HEK293 (cell line): ENCODE measurements around the gene C5orf15.

Experiments used
- CTCF ChIA-PET: fragments of 350-600 bp; formaldehyde crosslinking; extraction: SDS; loops from one replicate; lab custom pipeline; 2021; ENCODE audit warnings: antibody characterized with exemption; lab: Yijun Ruan, JAX
- POLR2A ChIA-PET: fragments of 300-600 bp; formaldehyde crosslinking; extraction: SDS; loops from one replicate; lab custom pipeline; 2020; ENCODE audit warnings: antibody characterized with exemption, inconsistent platforms; lab: Yijun Ruan, JAX
- H3K27ac ChIP-seq: fragments of 200-500 bp; sonication (Bioruptor generic); 2 replicates; pipeline ENCODE4 v1.5.1; 2014; ENCODE audit warnings: low read depth, low read length, control low read depth, inconsistent platforms; ENCODE audit errors: extremely low read depth
- H3K36me3 ChIP-seq, 2 experiments: fragments of 200-500 bp in 1 of 2; sonication (Bioruptor generic) in 1 of 2; 1 replicate in 1 of 2; 2 replicates in 1 of 2; pipeline ENCODE4 v1.5.1; 2014 to 2017; ENCODE audit warnings: inconsistent platforms in 2 of 2, low read length in 2 of 2; ENCODE audit not compliant: control insufficient read depth in 2 of 2, insufficient read depth in 1 of 2
- H3K4me1 ChIP-seq: fragments of 200-500 bp; sonication (Bioruptor generic); 2 replicates; pipeline ENCODE4 v1.5.1; 2014; ENCODE audit warnings: mild to moderate bottlenecking, low read length, inconsistent platforms; ENCODE audit not compliant: control insufficient read depth, insufficient read depth
- H3K4me3 ChIP-seq: 2 replicates; pipeline ENCODE4 v1.5.1; 2011; ENCODE audit warnings: low read depth, mild to moderate bottlenecking, control low read depth, low read length, moderate library complexity
- H3K9me3 ChIP-seq: fragments of 200-500 bp; sonication (Bioruptor generic); 2 replicates; pipeline ENCODE4 v1.5.1; 2014; ENCODE audit warnings: low read depth, low read length, inconsistent platforms; ENCODE audit not compliant: control insufficient read depth, insufficient read depth
- KLF10 ChIP-seq: fragments of 450-650 bp; IDR thresholded peaks from 2 replicates; pipeline ENCODE4 v1.5.1; 2018; ENCODE audit warnings: missing biosample characterization, mild to moderate bottlenecking, missing genetic modification characterization
- SP3 ChIP-seq: fragments of 450-650 bp; formaldehyde crosslinking; IDR thresholded peaks from 2 replicates; pipeline ENCODE4 v1.5.1; 2016; ENCODE audit warnings: missing biosample characterization, missing genetic modification characterization
- WT1 ChIP-seq: fragments of 450-650 bp; formaldehyde crosslinking; IDR thresholded peaks from 2 replicates; pipeline ENCODE4 v1.5.1; 2016; ENCODE audit warnings: missing biosample characterization, missing genetic modification characterization
- ZNF155 ChIP-seq: fragments of 450-650 bp; formaldehyde crosslinking; IDR thresholded peaks from 2 replicates; pipeline ENCODE4 v1.5.1; 2016; ENCODE audit warnings: missing biosample characterization, missing genetic modification characterization
- ZNF2 ChIP-seq: fragments of 450-650 bp; formaldehyde crosslinking; IDR thresholded peaks from 2 replicates; pipeline ENCODE4 v1.5.1; 2016; ENCODE audit warnings: missing biosample characterization, missing genetic modification characterization
- ZNF214 ChIP-seq: fragments of 450-650 bp; formaldehyde crosslinking; IDR thresholded peaks from 2 replicates; pipeline ENCODE4 v1.5.1; 2017; ENCODE audit warnings: missing biosample characterization, mild to moderate bottlenecking, missing genetic modification characterization, borderline replicate concordance
- ZNF274 ChIP-seq, 2 experiments: fragments of 200-500 bp in 1 of 2; fragments of 450-650 bp in 1 of 2; sonication (Bioruptor generic) in 1 of 2; formaldehyde crosslinking in 1 of 2; IDR thresholded peaks; 2 replicates each; pipeline versions ENCODE4 v1.5.1 to v1.6.1; 2014 to 2016; ENCODE audit warnings: borderline replicate concordance in 1 of 2, inconsistent platforms in 1 of 2, low read length in 1 of 2, missing biosample characterization in 1 of 2, missing genetic modification characterization in 1 of 2
- ZNF311 ChIP-seq: fragments of 450-650 bp; formaldehyde crosslinking; IDR thresholded peaks from 2 replicates; pipeline ENCODE4 v1.5.1; 2017; ENCODE audit warnings: missing biosample characterization, missing genetic modification characterization, borderline replicate concordance
- ZNF324 ChIP-seq: fragments of 450-650 bp; formaldehyde crosslinking; IDR thresholded peaks from 2 replicates; pipeline ENCODE4 v1.5.1; 2016; ENCODE audit warnings: missing biosample characterization, missing genetic modification characterization
- ZNF473 ChIP-seq: fragments of 450-650 bp; formaldehyde crosslinking; IDR thresholded peaks from 2 replicates; pipeline ENCODE4 v1.5.1; 2017; ENCODE audit warnings: missing biosample characterization, missing genetic modification characterization
- ZNF501 ChIP-seq: fragments of 450-650 bp; formaldehyde crosslinking; IDR thresholded peaks from 2 replicates; pipeline ENCODE4 v1.5.1; 2016; ENCODE audit warnings: missing biosample characterization, missing genetic modification characterization
- ZNF549 ChIP-seq: fragments of 450-650 bp; IDR thresholded peaks from 2 replicates; pipeline ENCODE4 v1.5.1; 2018; ENCODE audit warnings: missing biosample characterization, missing genetic modification characterization, mild to moderate bottlenecking, inconsistent platforms, moderate library complexity
- ZNF585B ChIP-seq: fragments of 450-650 bp; formaldehyde crosslinking; IDR thresholded peaks from 2 replicates; pipeline ENCODE4 v1.5.1; 2016; ENCODE audit warnings: missing biosample characterization, missing genetic modification characterization
- ZNF621 ChIP-seq: fragments of 450-650 bp; formaldehyde crosslinking; IDR thresholded peaks from 2 replicates; pipeline ENCODE4 v1.5.1; 2017; ENCODE audit warnings: missing biosample characterization, missing genetic modification characterization
- ZNF626 ChIP-seq: fragments of 450-650 bp; sonication (Bioruptor Pico); formaldehyde crosslinking; IDR thresholded peaks from 2 replicates; pipeline ENCODE4 v1.5.1; 2018; ENCODE audit warnings: missing biosample characterization, missing genetic modification characterization, inconsistent platforms
- ZNF660 ChIP-seq: fragments of 450-650 bp; IDR thresholded peaks from 2 replicates; pipeline ENCODE4 v1.5.1; 2018; ENCODE audit warnings: missing biosample characterization, mild to moderate bottlenecking, missing genetic modification characterization
- ZNF677 ChIP-seq: fragments of 450-650 bp; IDR thresholded peaks from 2 replicates; pipeline ENCODE4 v1.5.0; 2018; ENCODE audit warnings: missing biosample characterization, mild to moderate bottlenecking, missing genetic modification characterization, moderate library complexity
- ZNF776 ChIP-seq: fragments of 450-650 bp; formaldehyde crosslinking; IDR thresholded peaks from 2 replicates; pipeline ENCODE4 v1.5.0; 2017; ENCODE audit warnings: missing biosample characterization, missing genetic modification characterization, borderline replicate concordance
- ZNF837 ChIP-seq: fragments of 450-650 bp; formaldehyde crosslinking; IDR thresholded peaks from 2 replicates; pipeline ENCODE4 v1.5.1; 2016; ENCODE audit warnings: missing biosample characterization, missing genetic modification characterization
- ZSCAN30 ChIP-seq: fragments of 450-650 bp; IDR thresholded peaks from 2 replicates; pipeline ENCODE4 v1.5.1; 2018; ENCODE audit warnings: missing biosample characterization, mild to moderate bottlenecking, missing genetic modification characterization, moderate library complexity
- TF ChIP-seq, protein P1 (sequence below): fragments of 450-650 bp; formaldehyde crosslinking; IDR thresholded peaks from 2 replicates; pipeline ENCODE4 v1.5.0; 2017; ENCODE audit warnings: missing biosample characterization, missing genetic modification characterization, borderline replicate concordance
- TF ChIP-seq, protein P2 (sequence below): fragments of 450-650 bp; formaldehyde crosslinking; IDR thresholded peaks from 2 replicates; pipeline ENCODE4 v1.5.1; 2017; ENCODE audit warnings: missing biosample characterization, missing genetic modification characterization
- TF ChIP-seq, protein P3 (sequence below): fragments of 450-650 bp; formaldehyde crosslinking; IDR thresholded peaks from 2 replicates; pipeline ENCODE4 v1.5.1; 2016; ENCODE audit warnings: missing biosample characterization, missing genetic modification characterization
- TF ChIP-seq, protein P4 (sequence below): fragments of 450-650 bp; formaldehyde crosslinking; IDR thresholded peaks from 2 replicates; pipeline ENCODE4 v1.5.1; 2016; ENCODE audit warnings: missing biosample characterization, missing genetic modification characterization, low read depth
- TF ChIP-seq, protein P5 (sequence below): fragments of 450-650 bp; formaldehyde crosslinking; IDR thresholded peaks from 2 replicates; pipeline ENCODE4 v1.5.1; 2016; ENCODE audit warnings: missing biosample characterization, missing genetic modification characterization
- TF ChIP-seq, protein P6 (sequence below): sonication (generic); formaldehyde crosslinking; IDR thresholded peaks from 2 replicates; pipeline ENCODE4 v1.8.1; 2022; ENCODE audit warnings: mild to moderate bottlenecking, moderate library complexity, missing genetic modification reagents

C5orf15 gene

DNA sequence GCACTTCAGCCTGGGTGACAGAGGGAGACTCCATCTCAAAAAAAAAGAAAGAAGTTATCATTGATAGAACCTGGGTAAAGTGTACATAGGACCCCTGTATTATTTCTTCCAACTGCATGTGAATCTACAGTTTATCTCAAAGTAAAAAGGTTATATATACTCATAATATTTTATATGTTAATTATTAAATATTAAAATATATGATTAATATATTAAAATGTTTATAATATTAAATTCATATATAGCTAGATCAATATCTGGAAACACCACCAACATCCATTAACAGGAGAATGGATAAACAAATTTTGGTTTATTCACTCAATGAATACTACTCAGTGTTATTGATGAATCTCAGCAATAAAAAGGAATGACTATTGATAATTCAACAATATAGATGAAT, 19.7 kb downstream of the C5orf15 start:
- no peaks in the 10 kb centered on the region for H3K9me3 ChIP-seq
- ChIA-PET CTCF (interaction anchor here (2.0 kb wide), 1 partner anchor 525 kb away, joined by 9 read pairs; no protein-coding TSS in a partner anchor), POLR2A (no interaction called here)
- no peak overlapping the region for H3K4me3 ChIP-seq
- no peaks in the 10 kb centered on the region for H3K36me3 ChIP-seq
- TF ChIP-seq ZNF677 (tag by site-specific recombination) (no peak), ZNF626 (tag by site-specific recombination) (no peak), ZNF837 (tag by site-specific recombination) (no peak), ZNF214 (tag by site-specific recombination) (no peak), ZNF311 (tag by site-specific recombination) (no peak), ZSCAN30 (tag by site-specific recombination) (no peak), ZNF155 (no peak), ZNF660 (tag by site-specific recombination) (no peak), ZNF549 (no peak), KLF10 (no peak), ZNF585B (tag by site-specific recombination) (no peak), ZNF473 (tag by site-specific recombination) (no peak)
- TF ChIP-seq, protein P1, sequence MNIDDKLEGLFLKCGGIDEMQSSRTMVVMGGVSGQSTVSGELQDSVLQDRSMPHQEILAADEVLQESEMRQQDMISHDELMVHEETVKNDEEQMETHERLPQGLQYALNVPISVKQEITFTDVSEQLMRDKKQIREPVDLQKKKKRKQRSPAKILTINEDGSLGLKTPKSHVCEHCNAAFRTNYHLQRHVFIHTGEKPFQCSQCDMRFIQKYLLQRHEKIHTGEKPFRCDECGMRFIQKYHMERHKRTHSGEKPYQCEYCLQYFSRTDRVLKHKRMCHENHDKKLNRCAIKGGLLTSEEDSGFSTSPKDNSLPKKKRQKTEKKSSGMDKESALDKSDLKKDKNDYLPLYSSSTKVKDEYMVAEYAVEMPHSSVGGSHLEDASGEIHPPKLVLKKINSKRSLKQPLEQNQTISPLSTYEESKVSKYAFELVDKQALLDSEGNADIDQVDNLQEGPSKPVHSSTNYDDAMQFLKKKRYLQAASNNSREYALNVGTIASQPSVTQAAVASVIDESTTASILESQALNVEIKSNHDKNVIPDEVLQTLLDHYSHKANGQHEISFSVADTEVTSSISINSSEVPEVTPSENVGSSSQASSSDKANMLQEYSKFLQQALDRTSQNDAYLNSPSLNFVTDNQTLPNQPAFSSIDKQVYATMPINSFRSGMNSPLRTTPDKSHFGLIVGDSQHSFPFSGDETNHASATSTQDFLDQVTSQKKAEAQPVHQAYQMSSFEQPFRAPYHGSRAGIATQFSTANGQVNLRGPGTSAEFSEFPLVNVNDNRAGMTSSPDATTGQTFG (tag by site-specific recombination), result no peak
- TF ChIP-seq, protein P2, sequence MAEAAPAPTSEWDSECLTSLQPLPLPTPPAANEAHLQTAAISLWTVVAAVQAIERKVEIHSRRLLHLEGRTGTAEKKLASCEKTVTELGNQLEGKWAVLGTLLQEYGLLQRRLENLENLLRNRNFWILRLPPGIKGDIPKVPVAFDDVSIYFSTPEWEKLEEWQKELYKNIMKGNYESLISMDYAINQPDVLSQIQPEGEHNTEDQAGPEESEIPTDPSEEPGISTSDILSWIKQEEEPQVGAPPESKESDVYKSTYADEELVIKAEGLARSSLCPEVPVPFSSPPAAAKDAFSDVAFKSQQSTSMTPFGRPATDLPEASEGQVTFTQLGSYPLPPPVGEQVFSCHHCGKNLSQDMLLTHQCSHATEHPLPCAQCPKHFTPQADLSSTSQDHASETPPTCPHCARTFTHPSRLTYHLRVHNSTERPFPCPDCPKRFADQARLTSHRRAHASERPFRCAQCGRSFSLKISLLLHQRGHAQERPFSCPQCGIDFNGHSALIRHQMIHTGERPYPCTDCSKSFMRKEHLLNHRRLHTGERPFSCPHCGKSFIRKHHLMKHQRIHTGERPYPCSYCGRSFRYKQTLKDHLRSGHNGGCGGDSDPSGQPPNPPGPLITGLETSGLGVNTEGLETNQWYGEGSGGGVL, result no peak
- TF ChIP-seq, protein P3, sequence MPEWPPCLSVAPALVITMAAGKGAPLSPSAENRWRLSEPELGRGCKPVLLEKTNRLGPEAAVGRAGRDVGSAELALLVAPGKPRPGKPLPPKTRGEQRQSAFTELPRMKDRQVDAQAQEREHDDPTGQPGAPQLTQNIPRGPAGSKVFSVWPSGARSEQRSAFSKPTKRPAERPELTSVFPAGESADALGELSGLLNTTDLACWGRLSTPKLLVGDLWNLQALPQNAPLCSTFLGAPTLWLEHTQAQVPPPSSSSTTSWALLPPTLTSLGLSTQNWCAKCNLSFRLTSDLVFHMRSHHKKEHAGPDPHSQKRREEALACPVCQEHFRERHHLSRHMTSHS (tag by site-specific recombination), result no peak
- no peak overlapping the region for H3K27ac ChIP-seq
- H3K4me1 ChIP-seq, result no peaks in the 10 kb centered on the region

DNA sequence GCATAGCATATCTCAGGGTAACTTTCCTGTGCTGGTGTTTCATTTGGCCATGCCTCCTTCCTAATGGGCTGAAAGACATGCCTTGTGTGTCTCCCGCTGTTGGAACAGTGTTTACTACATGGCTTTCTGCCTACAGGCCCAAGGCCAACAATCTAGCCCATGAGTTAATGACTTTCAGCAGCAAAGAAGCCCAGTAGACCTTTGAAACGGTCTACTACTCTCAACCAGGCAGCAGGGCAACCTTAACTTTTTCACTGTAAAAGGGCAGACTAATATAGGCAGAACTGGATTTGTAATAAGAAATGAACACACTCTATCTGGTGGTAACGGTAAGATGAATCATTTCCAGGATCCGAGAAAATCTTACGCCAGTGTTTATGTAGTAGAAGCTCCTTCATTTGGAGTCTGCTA, 21.0 kb downstream of the C5orf15 start:
- no peaks in the 10 kb centered on the region for H3K9me3 ChIP-seq
- H3K27ac ChIP-seq, result no peak overlapping the region
- no peaks in the 10 kb centered on the region for H3K36me3 ChIP-seq
- ChIA-PET POLR2A (no interaction called here), CTCF (interaction anchor here (0.6 to 2.0 kb wide), 4 partner anchors 9 to 837 kb away, joined by 3 to 9 read pairs (median 4); no protein-coding TSS in a partner anchor)
- no peak overlapping the region for H3K4me3 ChIP-seq
- no peaks in the 10 kb centered on the region for H3K4me1 ChIP-seq
- TF ChIP-seq ZNF2, result no peak
- TF ChIP-seq ZNF274 (IDR thresholded peaks at IDR 0.05; ENCODE audit: low read length), result no peak
- TF ChIP-seq ZNF274 (tag by site-specific recombination; IDR thresholded peaks at IDR 0.05; ENCODE audit: borderline replicate concordance), result no peak
- TF ChIP-seq, protein P4, sequence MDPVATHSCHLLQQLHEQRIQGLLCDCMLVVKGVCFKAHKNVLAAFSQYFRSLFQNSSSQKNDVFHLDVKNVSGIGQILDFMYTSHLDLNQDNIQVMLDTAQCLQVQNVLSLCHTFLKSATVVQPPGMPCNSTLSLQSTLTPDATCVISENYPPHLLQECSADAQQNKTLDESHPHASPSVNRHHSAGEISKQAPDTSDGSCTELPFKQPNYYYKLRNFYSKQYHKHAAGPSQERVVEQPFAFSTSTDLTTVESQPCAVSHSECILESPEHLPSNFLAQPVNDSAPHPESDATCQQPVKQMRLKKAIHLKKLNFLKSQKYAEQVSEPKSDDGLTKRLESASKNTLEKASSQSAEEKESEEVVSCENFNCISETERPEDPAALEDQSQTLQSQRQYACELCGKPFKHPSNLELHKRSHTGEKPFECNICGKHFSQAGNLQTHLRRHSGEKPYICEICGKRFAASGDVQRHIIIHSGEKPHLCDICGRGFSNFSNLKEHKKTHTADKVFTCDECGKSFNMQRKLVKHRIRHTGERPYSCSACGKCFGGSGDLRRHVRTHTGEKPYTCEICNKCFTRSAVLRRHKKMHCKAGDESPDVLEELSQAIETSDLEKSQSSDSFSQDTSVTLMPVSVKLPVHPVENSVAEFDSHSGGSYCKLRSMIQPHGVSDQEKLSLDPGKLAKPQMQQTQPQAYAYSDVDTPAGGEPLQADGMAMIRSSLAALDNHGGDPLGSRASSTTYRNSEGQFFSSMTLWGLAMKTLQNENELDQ (tag by site-specific recombination), result no peak
- no peak for TF ChIP-seq ZNF677 (tag by site-specific recombination)
- TF ChIP-seq WT1 (tag by site-specific recombination), result no peak
- TF ChIP-seq, protein P5, sequence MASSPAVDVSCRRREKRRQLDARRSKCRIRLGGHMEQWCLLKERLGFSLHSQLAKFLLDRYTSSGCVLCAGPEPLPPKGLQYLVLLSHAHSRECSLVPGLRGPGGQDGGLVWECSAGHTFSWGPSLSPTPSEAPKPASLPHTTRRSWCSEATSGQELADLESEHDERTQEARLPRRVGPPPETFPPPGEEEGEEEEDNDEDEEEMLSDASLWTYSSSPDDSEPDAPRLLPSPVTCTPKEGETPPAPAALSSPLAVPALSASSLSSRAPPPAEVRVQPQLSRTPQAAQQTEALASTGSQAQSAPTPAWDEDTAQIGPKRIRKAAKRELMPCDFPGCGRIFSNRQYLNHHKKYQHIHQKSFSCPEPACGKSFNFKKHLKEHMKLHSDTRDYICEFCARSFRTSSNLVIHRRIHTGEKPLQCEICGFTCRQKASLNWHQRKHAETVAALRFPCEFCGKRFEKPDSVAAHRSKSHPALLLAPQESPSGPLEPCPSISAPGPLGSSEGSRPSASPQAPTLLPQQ (tag by site-specific recombination), result no peak
- TF ChIP-seq ZNF324 (tag by site-specific recombination), result no peak
- TF ChIP-seq ZNF621 (tag by site-specific recombination), result no peak
- TF ChIP-seq ZNF501 (tag by site-specific recombination), result no peak
- no peak for TF ChIP-seq ZNF776 (tag by site-specific recombination)
- TF ChIP-seq, protein P6, sequence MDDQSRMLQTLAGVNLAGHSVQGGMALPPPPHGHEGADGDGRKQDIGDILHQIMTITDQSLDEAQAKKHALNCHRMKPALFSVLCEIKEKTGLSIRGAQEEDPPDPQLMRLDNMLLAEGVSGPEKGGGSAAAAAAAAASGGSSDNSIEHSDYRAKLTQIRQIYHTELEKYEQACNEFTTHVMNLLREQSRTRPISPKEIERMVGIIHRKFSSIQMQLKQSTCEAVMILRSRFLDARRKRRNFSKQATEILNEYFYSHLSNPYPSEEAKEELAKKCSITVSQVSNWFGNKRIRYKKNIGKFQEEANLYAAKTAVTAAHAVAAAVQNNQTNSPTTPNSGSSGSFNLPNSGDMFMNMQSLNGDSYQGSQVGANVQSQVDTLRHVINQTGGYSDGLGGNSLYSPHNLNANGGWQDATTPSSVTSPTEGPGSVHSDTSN (CRISPR knock-in tag), result no peak
- no peak for TF ChIP-seq SP3 (tag by site-specific recombination)
